ENCODE data around the gene ZBTB6. TPM values are rescaled to one million over a fixed set of nuclear protein-coding genes. Genes with fewer than 3 reads are reported as not detected.

The ZBTB6 gene
- total and polyA plus RNA-seq, 9 donors = 7.8 to 11.7 (median 9.7) TPM

GRCh38 chr9:122944960-122945888, 32.1 kb upstream of the ZBTB6 start:
- Histone ChIP-seq H3K27me3 (ENCODE audit: control insufficient read depth, insufficient read depth, low read length) (no peaks in the 10 kb centered on the region), H3K4me1 (ENCODE audit: control insufficient read depth, insufficient read depth, low read length) (peaks cover 6% of the 10 kb centered on the region), H3K27ac (ENCODE audit: low read length) (no peak overlapping the region), H3K36me3 (ENCODE audit: control insufficient read depth, insufficient read depth, low read length) (peaks cover 3% of the 10 kb centered on the region), H3K4me3 (ENCODE audit: low read length) (no peak overlapping the region), H3K9me3 (replicated peaks; ENCODE audit: control insufficient read depth, low read depth, low read length) (no peaks in the 10 kb centered on the region)
- no peak for DNase-seq
- no CpG with 5 or more reads among the region's 4 CpGs for WGBS (ENCODE audit: insufficient coverage)

- H3K9me3 ChIP-seq (replicated peaks; ENCODE audit: control insufficient read depth, low read depth, low read length) = no peaks in the 10 kb centered on the region
- peak overlapping the region; percentile 92 for H3K27ac ChIP-seq (ENCODE audit: low read length)
- WGBS (ENCODE audit: insufficient coverage) = 3% methylated on average over 8 of the region's 17 CpGs
- peaks cover 7% of the 10 kb centered on the region for H3K4me1 ChIP-seq (ENCODE audit: control insufficient read depth, insufficient read depth, low read length)
- peaks cover 8% of the 10 kb centered on the region for H3K36me3 ChIP-seq (ENCODE audit: control insufficient read depth, insufficient read depth, low read length)
- peak overlapping the region; percentile 95 for H3K4me3 ChIP-seq (ENCODE audit: low read length)
- peak; percentile 48 for DNase-seq
- no peaks in the 10 kb centered on the region for H3K27me3 ChIP-seq (ENCODE audit: control insufficient read depth, insufficient read depth, low read length)
Observed at GRCh38 chr9:122941582-122942234, 28.6 kb upstream of the ZBTB6 start.

GRCh38 chr9:122940749-122941581, 27.8 kb upstream of the ZBTB6 start, which contains the start of gene RABGAP1:
Gene RABGAP1, plus strand, starts transcription at chr9:122941020. Its CDS starts 16,040 bp downstream, at chr9:122957060.
- Histone ChIP-seq H3K4me1 (ENCODE audit: control insufficient read depth, insufficient read depth, low read length) (peaks cover 7% of the 10 kb centered on the region), H3K36me3 (ENCODE audit: control insufficient read depth, insufficient read depth, low read length) (peaks cover 14% of the 10 kb centered on the region), H3K9me3 (replicated peaks; ENCODE audit: control insufficient read depth, low read depth, low read length) (no peaks in the 10 kb centered on the region), H3K27ac (ENCODE audit: low read length) (peak within 1 kb of the TSS; percentile 92), H3K4me3 (ENCODE audit: low read length) (peak within 1 kb of the TSS; percentile 95), H3K27me3 (ENCODE audit: control insufficient read depth, insufficient read depth, low read length) (no peaks in the 10 kb centered on the region)
- 0% methylated on average over 24 of the region's 54 CpGs for WGBS (ENCODE audit: insufficient coverage)
- DNase-seq = peak; percentile 99

- peaks cover 14% of the 10 kb centered on the region for H3K36me3 ChIP-seq (ENCODE audit: control insufficient read depth, insufficient read depth, low read length)
- no peak for DNase-seq
- 0% methylated on average over 3 of the region's 6 CpGs for WGBS (ENCODE audit: insufficient coverage)
- peaks cover 7% of the 10 kb centered on the region for H3K4me1 ChIP-seq (ENCODE audit: control insufficient read depth, insufficient read depth, low read length)
- peak overlapping the region; percentile 82 for H3K27ac ChIP-seq (ENCODE audit: low read length)
- H3K27me3 ChIP-seq (ENCODE audit: control insufficient read depth, insufficient read depth, low read length) = no peaks in the 10 kb centered on the region
- peak overlapping the region; percentile 20 for H3K4me3 ChIP-seq (ENCODE audit: low read length)
- H3K9me3 ChIP-seq (replicated peaks; ENCODE audit: control insufficient read depth, low read depth, low read length) = no peaks in the 10 kb centered on the region
Observed at GRCh38 chr9:122940454-122940748, 27.3 kb upstream of the ZBTB6 start.

- Histone ChIP-seq H3K4me1 (ENCODE audit: control insufficient read depth, insufficient read depth, low read length) (peaks cover 7% of the 10 kb centered on the region), H3K27ac (ENCODE audit: low read length) (no peak overlapping the region), H3K36me3 (ENCODE audit: control insufficient read depth, insufficient read depth, low read length) (peaks cover 14% of the 10 kb centered on the region), H3K9me3 (replicated peaks; ENCODE audit: control insufficient read depth, low read depth, low read length) (no peaks in the 10 kb centered on the region), H3K27me3 (ENCODE audit: control insufficient read depth, insufficient read depth, low read length) (no peaks in the 10 kb centered on the region), H3K4me3 (ENCODE audit: low read length) (no peak overlapping the region)
- no peak for DNase-seq
- no CpG with 5 or more reads among the region's 4 CpGs for WGBS (ENCODE audit: insufficient coverage)
Observed at GRCh38 chr9:122939601-122940000, 26.5 kb upstream of the ZBTB6 start.

GRCh38 chr9:122936883-122937282, 23.8 kb upstream of the ZBTB6 start:
- Histone ChIP-seq H3K36me3 (ENCODE audit: control insufficient read depth, insufficient read depth, low read length) (peaks cover 11% of the 10 kb centered on the region), H3K4me3 (ENCODE audit: low read length) (no peak overlapping the region), H3K4me1 (ENCODE audit: control insufficient read depth, insufficient read depth, low read length) (peaks cover 11% of the 10 kb centered on the region), H3K27ac (ENCODE audit: low read length) (no peak overlapping the region), H3K9me3 (replicated peaks; ENCODE audit: control insufficient read depth, low read depth, low read length) (no peaks in the 10 kb centered on the region), H3K27me3 (ENCODE audit: control insufficient read depth, insufficient read depth, low read length) (no peaks in the 10 kb centered on the region)
- WGBS (ENCODE audit: insufficient coverage) = no CpG with 5 or more reads among the region's 1 CpG
- no peak for DNase-seq

GRCh38 chr9:122936464-122936863, 23.3 kb upstream of the ZBTB6 start:
- 89% methylated on average over 3 of the region's 5 CpGs for WGBS (ENCODE audit: insufficient coverage)
- Histone ChIP-seq H3K4me1 (ENCODE audit: control insufficient read depth, insufficient read depth, low read length) (peaks cover 9% of the 10 kb centered on the region), H3K27me3 (ENCODE audit: control insufficient read depth, insufficient read depth, low read length) (no peaks in the 10 kb centered on the region), H3K36me3 (ENCODE audit: control insufficient read depth, insufficient read depth, low read length) (peaks cover 11% of the 10 kb centered on the region), H3K9me3 (replicated peaks; ENCODE audit: control insufficient read depth, low read depth, low read length) (no peaks in the 10 kb centered on the region), H3K4me3 (ENCODE audit: low read length) (no peak overlapping the region), H3K27ac (ENCODE audit: low read length) (no peak overlapping the region)
- no peak for DNase-seq

GRCh38 chr9:122931226-122932121, 18.4 kb upstream of the ZBTB6 start, which contains the start of gene ZBTB26:
Gene ZBTB26, minus strand, starts transcription at chr9:122931512. Its CDS starts 11,578 bp downstream, at chr9:122919934.
- H3K4me1 ChIP-seq (ENCODE audit: control insufficient read depth, insufficient read depth, low read length) = peaks cover 8% of the 10 kb centered on the region
- H3K9me3 ChIP-seq (replicated peaks; ENCODE audit: control insufficient read depth, low read depth, low read length) = no peaks in the 10 kb centered on the region
- H3K27me3 ChIP-seq (ENCODE audit: control insufficient read depth, insufficient read depth, low read length) = no peaks in the 10 kb centered on the region
- H3K27ac ChIP-seq (ENCODE audit: low read length) = peak within 1 kb of the TSS; percentile 97
- peak within 1 kb of the TSS; percentile 98 for H3K4me3 ChIP-seq (ENCODE audit: low read length)
- peaks cover 4% of the 10 kb centered on the region for H3K36me3 ChIP-seq (ENCODE audit: control insufficient read depth, insufficient read depth, low read length)
- WGBS (ENCODE audit: insufficient coverage) = 0% methylated on average over 37 of the region's 51 CpGs
- DNase-seq = peak; percentile 98

GRCh38 chr9:122930541-122931225, 17.6 kb upstream of the ZBTB6 start:
- Histone ChIP-seq H3K27ac (ENCODE audit: low read length) (peak overlapping the region; percentile 97), H3K27me3 (ENCODE audit: control insufficient read depth, insufficient read depth, low read length) (no peaks in the 10 kb centered on the region), H3K9me3 (replicated peaks; ENCODE audit: control insufficient read depth, low read depth, low read length) (no peaks in the 10 kb centered on the region), H3K4me3 (ENCODE audit: low read length) (peak overlapping the region; percentile 98), H3K36me3 (ENCODE audit: control insufficient read depth, insufficient read depth, low read length) (no peaks in the 10 kb centered on the region), H3K4me1 (ENCODE audit: control insufficient read depth, insufficient read depth, low read length) (peaks cover 8% of the 10 kb centered on the region)
- DNase-seq = no peak
- 19% methylated on average over 8 of the region's 10 CpGs for WGBS (ENCODE audit: insufficient coverage)

Measured in muscle of leg (tissue), 11 donors.